CD4-positive, alpha-beta memory T cell (primary cell): ENCODE data around the gene SUCNR1. TPM values are rescaled to one million over a fixed set of nuclear protein-coding genes. Genes with fewer than 3 reads are reported as not detected.
A peak's percentile ranks its signal among the peaks of the same experiment; 100 is the strongest.
"Not testable (repeated sequence)": the region's sequence is repeated elsewhere in the genome, so short reads cannot be mapped to it uniquely, and the experiment has no call there.

Experiments
- CTCF ChIA-PET: fragments of 350-600 bp; sonication (Branson Sonifier 250); formaldehyde crosslinking; loops from one replicate; lab custom pipeline; 2021; ENCODE audit warnings: inconsistent platforms; ENCODE audit not compliant: partially characterized antibody; lab: Charles Lee
- POLR2A ChIA-PET: fragments of 350-600 bp; sonication (Branson Sonifier 250); formaldehyde crosslinking; loops from one replicate; lab custom pipeline; 2021; ENCODE audit not compliant: partially characterized antibody; lab: Charles Lee
- DNase-seq, 5 donors: peaks; one replicate each; pipeline versions ENCODE4 v3.0.0 to v3.0.0-alpha.2; 2020 to 2022; ENCODE audit warnings: mixed read lengths in 1 of 5
- H3K27ac ChIP-seq: one replicate; pipeline ENCODE4 v1.7.0; 2013; ENCODE audit warnings: low read depth, low read length
- H3K27me3 ChIP-seq: 2 replicates; pipeline ENCODE4 v1.7.0; 2013; ENCODE audit warnings: mild to moderate bottlenecking, low read length, moderate library complexity; ENCODE audit not compliant: insufficient read depth
- H3K36me3 ChIP-seq: 2 replicates; pipeline ENCODE4 v1.7.0; 2013; ENCODE audit warnings: mild to moderate bottlenecking, low read length, moderate library complexity; ENCODE audit not compliant: insufficient read depth
- H3K4me1 ChIP-seq: 2 replicates; pipeline ENCODE4 v1.7.0; 2013; ENCODE audit warnings: mild to moderate bottlenecking, low read length, moderate library complexity; ENCODE audit not compliant: insufficient read depth
- H3K4me3 ChIP-seq, 2 donors: one replicate each; pipeline ENCODE4 v1.7.0; 2013; ENCODE audit warnings: low read length in 2 of 2, mild to moderate bottlenecking in 1 of 2
- H3K9me3 ChIP-seq, 2 donors: one replicate each; pipeline ENCODE4 v1.7.0; 2013; ENCODE audit warnings: low read length in 2 of 2, control low read depth in 1 of 2; ENCODE audit not compliant: control insufficient read depth in 1 of 2
- H3K27ac Mint-ChIP-seq, 7 donors: one replicate each; pipeline ENCODE4 v1.8.0; 2020 to 2021; ENCODE audit warnings: mixed read lengths in 7 of 7, mild to moderate bottlenecking in 6 of 7, inconsistent platforms in 3 of 7, moderate library complexity in 3 of 7
- H3K27me3 Mint-ChIP-seq, 2 donors: one replicate each; pipeline ENCODE4 v1.8.0; 2020 to 2021; ENCODE audit warnings: mixed read lengths in 2 of 2
- H3K36me3 Mint-ChIP-seq, 2 donors: one replicate each; pipeline ENCODE4 v1.8.0; 2020 to 2021; ENCODE audit warnings: mixed read lengths in 2 of 2, inconsistent platforms in 1 of 2, mild to moderate bottlenecking in 1 of 2
- H3K4me1 Mint-ChIP-seq, 4 donors: one replicate each; pipeline ENCODE4 v1.8.0; 2020 to 2021; ENCODE audit warnings: mixed read lengths in 4 of 4, mild to moderate bottlenecking in 1 of 4
- H3K4me3 Mint-ChIP-seq, 8 donors: one replicate each; pipeline ENCODE4 v1.8.0; 2020 to 2021; ENCODE audit warnings: mixed read lengths in 8 of 8, mild to moderate bottlenecking in 7 of 8, moderate library complexity in 6 of 8, inconsistent platforms in 3 of 8
- H3K9me3 Mint-ChIP-seq, 8 donors: one replicate each; pipeline ENCODE4 v1.8.0; 2020 to 2021; ENCODE audit warnings: mixed read lengths in 8 of 8, mild to moderate bottlenecking in 5 of 8, inconsistent platforms in 3 of 8, moderate library complexity in 1 of 8
- intact Hi-C: fragments of 100-400 bp; cut with micrococcal nuclease; formaldehyde crosslinking; loops from one replicate; pipeline ENCODE4 v1.15.1; 2023
- polyA plus RNA-seq, 2 donors: library from polyadenylated mRNA; unstranded; fragments of 300-500 nt; fragmentation: Illumina TruSeq; gene quantifications; one replicate each; pipeline ENCODE4 v1.2.3, GENCODE V29; 2021
- total RNA-seq, 2 experiments: library from RNA; stranded (reverse); gene quantifications; one replicate each; pipeline ENCODE4 v1.2.3, GENCODE V29; 2021

Gene SUCNR1
- total and polyA plus RNA-seq, 4 experiments from 2014 or later = 0.14 to 0.15 TPM; not detected in 2

- Histone ChIP-seq H3K9me3 (no peaks in the 10 kb centered on the region), H3K36me3 (no peaks in the 10 kb centered on the region), H3K4me3 (no peak overlapping the region), H3K4me1 (peaks cover 8% of the 10 kb centered on the region), H3K27me3 (no peaks in the 10 kb centered on the region), H3K27ac (no peak overlapping the region)
- Mint-ChIP-seq H3K4me1 (peaks cover 15 to 31% (median 23%) of the 10 kb centered on the region in 4 donors), H3K27me3 (no peaks in the 10 kb centered on the region), H3K4me3 (peak overlapping the region in 5 of 8 donors; percentile 25 to 66 (median 33)), H3K9me3 (peaks cover 0 to 4% (median 0%) of the 10 kb centered on the region in 8 donors), H3K27ac (peak overlapping the region in 1 of 7 donors; percentile 30), H3K36me3 (no peaks in the 10 kb centered on the region)
- CTCF ChIA-PET = no interaction called here
- intact Hi-C loops = no loop called here
- POLR2A ChIA-PET = no interaction called here
- DNase-seq = peak in 3 of 5 donors; percentile 8 to 15 (median 12)
These were observed 22.2 kb downstream of the SUCNR1 start for GRCh38 chr3:151895478-151896241.

GRCh38 chr3:151896246-151897012 lies 23.0 kb downstream of the SUCNR1 start:
- H3K27ac Mint-ChIP-seq = no peak overlapping the region
- no peaks in the 10 kb centered on the region for H3K36me3 Mint-ChIP-seq
- no peak for DNase-seq
- ChIA-PET POLR2A (no interaction called here), CTCF (no interaction called here)
- Histone ChIP-seq H3K4me1 (peaks cover 4% of the 10 kb centered on the region), H3K36me3 (no peaks in the 10 kb centered on the region), H3K9me3 (no peaks in the 10 kb centered on the region), H3K4me3 (no peak overlapping the region), H3K27me3 (no peaks in the 10 kb centered on the region), H3K27ac (no peak overlapping the region)
- intact Hi-C loops = no loop called here
- H3K4me3 Mint-ChIP-seq = no peak overlapping the region
- peaks cover 0 to 4% (median 0%) of the 10 kb centered on the region in 8 donors for H3K9me3 Mint-ChIP-seq
- H3K4me1 Mint-ChIP-seq = peaks cover 18 to 34% (median 24%) of the 10 kb centered on the region in 4 donors
- no peaks in the 10 kb centered on the region for H3K27me3 Mint-ChIP-seq

- H3K9me3 Mint-ChIP-seq, CTCF ChIA-PET: not testable (repeated sequence)
These were observed 24.7 kb downstream of the SUCNR1 start for GRCh38 chr3:151898121-151898520.

GRCh38 chr3:151898564-151899261 lies 25.3 kb downstream of the SUCNR1 start:
- H3K36me3 Mint-ChIP-seq, H3K4me3 Mint-ChIP-seq, CTCF ChIA-PET: not testable (repeated sequence)

More at GRCh38 chr3:151898121-151898520, 24.7 kb downstream of the SUCNR1 start:
- H3K9me3 ChIP-seq, H3K27me3 ChIP-seq, DNase-seq, H3K4me1 ChIP-seq, H3K27ac ChIP-seq, H3K4me3 Mint-ChIP-seq, H3K27ac Mint-ChIP-seq, POLR2A ChIA-PET, H3K27me3 Mint-ChIP-seq, H3K36me3 ChIP-seq, H3K4me3 ChIP-seq, H3K36me3 Mint-ChIP-seq, intact Hi-C loops: not testable (repeated sequence)
- H3K4me1 Mint-ChIP-seq = peaks cover 19 to 39% (median 29%) of the 10 kb centered on the region in 4 donors

GRCh38 chr3:151899996-151900395 lies 26.6 kb downstream of the SUCNR1 start:
- H3K9me3 Mint-ChIP-seq = no peaks in the 10 kb centered on the region
- peaks cover 19 to 35% (median 28%) of the 10 kb centered on the region in 4 donors for H3K4me1 Mint-ChIP-seq
- DNase-seq = no peak
- H3K4me3 Mint-ChIP-seq = peak overlapping the region in 2 of 8 donors; percentile 6 to 25
- no peaks in the 10 kb centered on the region for H3K27me3 ChIP-seq
- H3K36me3 ChIP-seq = no peaks in the 10 kb centered on the region
- no peak overlapping the region for H3K27ac ChIP-seq
- peaks cover 4% of the 10 kb centered on the region for H3K4me1 ChIP-seq
- intact Hi-C loops = no loop called here
- ChIA-PET CTCF (no interaction called here), POLR2A (no interaction called here)
- H3K9me3 ChIP-seq = no peaks in the 10 kb centered on the region
- peak overlapping the region in 1 of 7 donors; percentile 11 for H3K27ac Mint-ChIP-seq
- H3K4me3 ChIP-seq = no peak overlapping the region
- H3K36me3 Mint-ChIP-seq = no peaks in the 10 kb centered on the region
- H3K27me3 Mint-ChIP-seq = no peaks in the 10 kb centered on the region

More at GRCh38 chr3:151898564-151899261, 25.3 kb downstream of the SUCNR1 start:
- H3K4me1 ChIP-seq, H3K36me3 ChIP-seq, POLR2A ChIA-PET, H3K27me3 ChIP-seq, H3K4me3 ChIP-seq, H3K27me3 Mint-ChIP-seq, H3K27ac ChIP-seq, H3K27ac Mint-ChIP-seq, DNase-seq, H3K9me3 Mint-ChIP-seq, H3K9me3 ChIP-seq, intact Hi-C loops: not testable (repeated sequence)
- peaks cover 19 to 39% (median 29%) of the 10 kb centered on the region in 4 donors for H3K4me1 Mint-ChIP-seq

GRCh38 chr3:151900460-151900859 lies 27.0 kb downstream of the SUCNR1 start:
- no peaks in the 10 kb centered on the region for H3K27me3 Mint-ChIP-seq
- POLR2A ChIA-PET = no interaction called here
- peaks cover 15 to 30% (median 23%) of the 10 kb centered on the region in 4 donors for H3K4me1 Mint-ChIP-seq
- no peaks in the 10 kb centered on the region for H3K27me3 ChIP-seq
- no peak for DNase-seq
- H3K27ac ChIP-seq = no peak overlapping the region
- no peaks in the 10 kb centered on the region for H3K36me3 Mint-ChIP-seq
- intact Hi-C loops = no loop called here
- CTCF ChIA-PET = interaction anchor here (0.6 kb wide), 1 partner anchor 14 kb away, joined by 3 read pairs; no protein-coding TSS in a partner anchor
- H3K4me3 Mint-ChIP-seq = peak overlapping the region in 3 of 8 donors; percentile 7 to 25 (median 22)
- H3K9me3 Mint-ChIP-seq = no peaks in the 10 kb centered on the region
- H3K4me1 ChIP-seq = peaks cover under 1% of the 10 kb centered on the region
- no peaks in the 10 kb centered on the region for H3K9me3 ChIP-seq
- H3K4me3 ChIP-seq = no peak overlapping the region
- H3K27ac Mint-ChIP-seq = no peak overlapping the region
- H3K36me3 ChIP-seq = no peaks in the 10 kb centered on the region
